ENCODE data around the gene UBE2L6. TPM values are rescaled to one million over a fixed set of nuclear protein-coding genes. Genes with fewer than 3 reads are reported as not detected.

UBE2L6 gene
- 100 to 1,000 TPM in 1 of 9 donors, 10 to 100 TPM in 8; 11.2 to 175 (median 14.5) TPM for total RNA-seq
- polyA plus RNA-seq, result 10 to 100 TPM; 10.2 to 16.4 TPM
- long read RNA-seq, donor 1, transcript UBE2L6-201 (4 exons, 1,354 nt), result major isoform, 20 of 23 reads
- long read RNA-seq, donor 1, partial matches to known transcripts, result 0 of 23 reads
- long read RNA-seq, donor 1, other reads (novel, unspliced or antisense), result 1 of 23 reads
- long read RNA-seq, donor 2, transcript UBE2L6-201 (4 exons, 1,354 nt), result major isoform, 67 of 79 reads
- long read RNA-seq, donor 2, partial matches to known transcripts, result 2 of 79 reads
- long read RNA-seq, donor 2, other reads (novel, unspliced or antisense), result 4 of 79 reads
- long read RNA-seq, donor 3, transcript UBE2L6-201 (4 exons, 1,354 nt), result major isoform, 12 of 14 reads
- long read RNA-seq, donor 3, partial matches to known transcripts, result 1 of 14 reads
- long read RNA-seq, donor 3, other reads (novel, unspliced or antisense), result 0 of 14 reads

DNA sequence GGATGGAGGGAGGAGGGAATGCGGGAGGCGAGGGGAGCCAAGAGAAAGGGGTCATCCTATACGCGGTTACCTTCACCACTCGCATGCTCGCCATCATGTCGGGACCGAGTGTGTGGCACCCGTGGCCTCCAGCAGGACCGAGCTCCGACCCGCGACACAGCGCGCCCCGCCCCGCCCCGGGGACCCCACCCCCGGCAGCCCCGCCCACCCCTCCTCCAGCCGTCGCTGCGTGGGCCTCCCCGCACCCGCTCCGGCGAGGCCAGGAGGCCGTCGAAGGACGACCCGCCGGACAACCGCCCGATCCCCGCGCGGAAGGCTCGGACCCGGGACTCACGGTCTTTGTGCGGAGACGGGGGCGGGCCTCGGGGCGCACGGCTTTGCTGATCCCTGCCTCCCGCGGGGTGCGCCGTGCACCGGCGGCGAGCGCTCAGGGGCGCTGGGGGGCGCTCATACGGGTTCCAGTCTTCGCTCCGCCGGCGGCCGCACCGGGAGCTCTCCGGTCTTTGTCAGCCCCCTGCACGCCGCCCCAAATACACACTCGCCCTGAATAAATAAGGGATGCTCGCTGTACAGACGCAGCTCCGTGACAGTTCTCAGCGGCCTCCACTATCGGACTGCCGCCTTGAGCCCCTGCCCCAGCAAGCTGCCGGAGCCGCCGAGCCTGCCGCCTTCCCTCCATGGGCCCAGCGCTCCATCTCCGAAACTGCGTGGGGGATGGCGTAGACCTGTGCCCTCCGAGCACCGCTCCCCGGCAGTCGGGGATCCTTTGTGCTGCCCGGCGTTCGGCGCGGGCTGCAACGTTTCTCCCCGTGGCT is at the start of gene UBE2L6:
TSS of gene UBE2L6 (minus strand) at position 158 of the 815 bp plus-strand sequence. CDS start at position 97, 61 bp downstream.
- intact Hi-C loops (cut with DNase I), result loop anchor here (1.0 to 10.0 kb wide), 7 partner anchors 71 to 947 kb away; partner anchors contain the start of gene YPEL4 (in 1 of the 10)
- H3K27me3 ChIP-seq, result no peaks in the 10 kb centered on the region
- ATAC-seq (peak in 3 of 4 donors; percentile 80 to 87 (median 85)), DNase-seq (peak; percentile 56 to 90 (median 85))
- 1% methylated on average over 28 to 92 of the region's 92 CpGs for WGBS, 4 donors
- no peaks in the 10 kb centered on the region for H3K9me3 ChIP-seq
- H3K27ac ChIP-seq, result peak within 1 kb of the TSS; percentile 61 to 94 (median 84)
- peaks cover 0 to 16% (median 0%) of the 10 kb centered on the region in 9 donors for H3K36me3 ChIP-seq
- H3K4me3 ChIP-seq, result peak within 1 kb of the TSS; percentile 57 to 96 (median 78)
- peaks cover 0 to 65% (median 14%) of the 10 kb centered on the region in 12 donors for H3K4me1 ChIP-seq
- TF ChIP-seq POLR2A (IDR thresholded peaks at IDR 0.05), result no peak
- TF ChIP-seq, protein P1, sequence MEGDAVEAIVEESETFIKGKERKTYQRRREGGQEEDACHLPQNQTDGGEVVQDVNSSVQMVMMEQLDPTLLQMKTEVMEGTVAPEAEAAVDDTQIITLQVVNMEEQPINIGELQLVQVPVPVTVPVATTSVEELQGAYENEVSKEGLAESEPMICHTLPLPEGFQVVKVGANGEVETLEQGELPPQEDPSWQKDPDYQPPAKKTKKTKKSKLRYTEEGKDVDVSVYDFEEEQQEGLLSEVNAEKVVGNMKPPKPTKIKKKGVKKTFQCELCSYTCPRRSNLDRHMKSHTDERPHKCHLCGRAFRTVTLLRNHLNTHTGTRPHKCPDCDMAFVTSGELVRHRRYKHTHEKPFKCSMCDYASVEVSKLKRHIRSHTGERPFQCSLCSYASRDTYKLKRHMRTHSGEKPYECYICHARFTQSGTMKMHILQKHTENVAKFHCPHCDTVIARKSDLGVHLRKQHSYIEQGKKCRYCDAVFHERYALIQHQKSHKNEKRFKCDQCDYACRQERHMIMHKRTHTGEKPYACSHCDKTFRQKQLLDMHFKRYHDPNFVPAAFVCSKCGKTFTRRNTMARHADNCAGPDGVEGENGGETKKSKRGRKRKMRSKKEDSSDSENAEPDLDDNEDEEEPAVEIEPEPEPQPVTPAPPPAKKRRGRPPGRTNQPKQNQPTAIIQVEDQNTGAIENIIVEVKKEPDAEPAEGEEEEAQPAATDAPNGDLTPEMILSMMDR (IDR thresholded peaks at IDR 0.05), result peak in 7 of 12 donors; percentile 81 to 94 (median 86)

DNA sequence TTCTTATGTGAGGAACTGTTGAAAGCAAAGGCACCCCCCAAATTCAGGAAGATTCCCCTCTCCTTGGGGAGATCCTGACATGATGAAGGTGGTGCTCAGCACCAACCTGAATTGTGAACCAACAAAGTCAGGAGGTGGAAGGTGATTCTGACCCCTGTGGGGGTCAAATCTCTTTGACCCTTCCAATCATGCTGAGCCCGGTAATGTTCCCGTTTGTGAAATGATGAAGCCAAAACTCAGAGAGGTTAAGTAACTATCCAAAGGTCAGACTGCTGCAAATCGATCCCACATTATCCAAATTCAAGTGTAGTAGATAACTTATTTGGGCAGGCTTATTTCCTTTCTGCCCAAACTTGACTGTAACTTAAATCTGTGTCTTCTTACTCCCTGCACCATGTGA is 49.1 kb upstream of the UBE2L6 start:
- H3K27ac ChIP-seq, result no peak overlapping the region
- no peaks in the 10 kb centered on the region for H3K4me1 ChIP-seq
- no peak for DNase-seq
- 72 to 79% (median 73%) methylated on average over 3 of the region's 3 CpGs for WGBS, 4 donors
- no peak overlapping the region for H3K4me3 ChIP-seq
- H3K36me3 ChIP-seq, result peaks cover 0 to 53% (median 38%) of the 10 kb centered on the region in 9 donors
- no peaks in the 10 kb centered on the region for H3K27me3 ChIP-seq
- intact Hi-C loops (cut with DNase I), result no loop called here
- peaks cover 0 to 12% (median 6%) of the 10 kb centered on the region in 12 donors for H3K9me3 ChIP-seq
- ATAC-seq, result no peak
- TF ChIP-seq, protein P1 (IDR thresholded peaks at IDR 0.05), result no peak
- no peak for TF ChIP-seq POLR2A (IDR thresholded peaks at IDR 0.05)

DNA sequence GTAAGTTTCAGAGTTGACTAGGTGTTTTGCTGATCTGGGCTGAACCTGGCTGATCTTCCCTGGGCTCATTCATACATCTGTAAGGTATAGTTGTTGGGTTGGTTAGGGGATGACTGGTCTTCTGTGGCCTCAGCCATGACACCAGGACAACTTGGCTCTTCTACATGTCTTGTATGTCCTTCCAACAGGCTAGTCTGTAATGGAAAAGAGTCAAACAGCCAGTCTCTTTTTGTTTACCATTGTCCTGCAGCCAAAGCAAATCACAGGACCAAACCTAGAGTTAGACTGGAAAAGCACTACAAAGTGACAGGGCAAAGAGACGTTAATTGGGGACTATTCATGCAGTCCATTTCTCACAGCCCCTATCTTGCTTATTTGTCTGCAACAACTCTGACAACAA is 47.8 kb upstream of the UBE2L6 start:
- no peak overlapping the region for H3K27ac ChIP-seq
- no peak for TF ChIP-seq POLR2A (IDR thresholded peaks at IDR 0.05)
- TF ChIP-seq, protein P1 (IDR thresholded peaks at IDR 0.05), result no peak
- no peaks in the 10 kb centered on the region for H3K27me3 ChIP-seq
- peaks cover 0 to 12% (median 6%) of the 10 kb centered on the region in 12 donors for H3K9me3 ChIP-seq
- H3K36me3 ChIP-seq, result peaks cover 0 to 66% (median 51%) of the 10 kb centered on the region in 9 donors
- ATAC-seq, result no peak
- 56 to 78% (median 71%) methylated on average over 1 of the region's 1 CpG for WGBS, 4 donors
- H3K4me1 ChIP-seq, result no peaks in the 10 kb centered on the region
- intact Hi-C loops (cut with DNase I), result no loop called here
- no peak for DNase-seq
- H3K4me3 ChIP-seq, result no peak overlapping the region
